GM23338 (cell line): ENCODE data around the gene UTP3. TPM values are rescaled to one million over a fixed set of nuclear protein-coding genes. Genes with fewer than 3 reads are reported as not detected.

Source experiments
- ATAC-seq: fragments of 200-7000 bp; cut with Tn5 transposase; 3 replicates; pipeline ENCODE4 v1.9.1; 2020
- DNase-seq: peaks from one replicate; pipeline ENCODE4 v3.0.0-alpha.2; 2015; ENCODE audit warnings: low spot score
- H2AFZ ChIP-seq: fragments of 200-600 bp; sonication (generic); 2 replicates; pipeline ENCODE4 v1.8.0; 2016; ENCODE audit warnings: antibody characterized with exemption, mild to moderate bottlenecking, moderate library complexity
- H3F3A ChIP-seq: fragments of 200-600 bp; sonication (generic); replicated peaks from 2 replicates; pipeline ENCODE4 v1.8.0; 2017; ENCODE audit warnings: antibody characterized with exemption, mixed run types, low read depth
- H3K27ac ChIP-seq: fragments of 200-600 bp; sonication (generic); 2 replicates; pipeline ENCODE4 v1.6.1; 2016; ENCODE audit warnings: low read depth
- H3K27me3 ChIP-seq: fragments of 200-600 bp; sonication (generic); 2 replicates; pipeline ENCODE4 v1.8.0; 2016; ENCODE audit warnings: mild to moderate bottlenecking, mixed run types, moderate library complexity; ENCODE audit not compliant: insufficient read depth
- H3K36me3 ChIP-seq: fragments of 200-600 bp; sonication (generic); 2 replicates; pipeline ENCODE4 v1.8.0; 2016; ENCODE audit warnings: mild to moderate bottlenecking; ENCODE audit not compliant: insufficient read depth
- H3K4me1 ChIP-seq: fragments of 200-600 bp; sonication (generic); 2 replicates; pipeline ENCODE4 v1.8.0; 2016; ENCODE audit warnings: mild to moderate bottlenecking, moderate library complexity; ENCODE audit not compliant: insufficient read depth
- H3K4me2 ChIP-seq: fragments of 200-600 bp; sonication (generic); 2 replicates; pipeline ENCODE4 v1.7.1; 2017; ENCODE audit warnings: mixed run types
- H3K4me3 ChIP-seq: fragments of 200-600 bp; sonication (generic); 2 replicates; pipeline ENCODE4 v1.6.1; 2016; ENCODE audit warnings: mixed run types
- H3K79me2 ChIP-seq: fragments of 200-600 bp; sonication (generic); replicated peaks from 2 replicates; pipeline ENCODE4 v1.8.0; 2017; ENCODE audit warnings: mild to moderate bottlenecking; ENCODE audit not compliant: insufficient read depth
- H3K9me2 ChIP-seq: fragments of 200-600 bp; sonication (generic); 2 replicates; pipeline ENCODE4 v1.8.0; 2017; ENCODE audit not compliant: insufficient read depth
- H4K20me1 ChIP-seq: fragments of 200-600 bp; sonication (generic); replicated peaks from 2 replicates; pipeline ENCODE4 v1.8.0; 2017; ENCODE audit warnings: mild to moderate bottlenecking; ENCODE audit not compliant: insufficient read depth
- H3K27ac Mint-ChIP-seq: 2 replicates; pipeline ENCODE4 v1.8.0; 2020; ENCODE audit warnings: inconsistent platforms, mild to moderate bottlenecking, moderate library complexity, mixed read lengths
- H3K27me3 Mint-ChIP-seq: 3 replicates; pipeline ENCODE4 v1.8.0; 2022; ENCODE audit warnings: low read depth, mild to moderate bottlenecking, moderate library complexity, mixed read lengths, inconsistent platforms; ENCODE audit not compliant: insufficient read depth, poor library complexity
- H3K36me3 Mint-ChIP-seq: 3 replicates; pipeline ENCODE4 v1.8.0; 2021; ENCODE audit warnings: low read depth, mild to moderate bottlenecking, inconsistent platforms, moderate library complexity, mixed read lengths
- H3K4me1 Mint-ChIP-seq: 3 replicates; pipeline ENCODE4 v1.8.0; 2020; ENCODE audit warnings: mild to moderate bottlenecking, inconsistent platforms, mixed read lengths
- H3K4me3 Mint-ChIP-seq: 3 replicates; pipeline ENCODE4 v1.8.0; 2021; ENCODE audit warnings: moderate library complexity, mild to moderate bottlenecking, inconsistent platforms, mixed read lengths
- H3K9me3 Mint-ChIP-seq: 3 replicates; pipeline ENCODE4 v1.8.0; 2020; ENCODE audit warnings: moderate library complexity, mild to moderate bottlenecking, inconsistent platforms, mixed read lengths
- CREB1 ChIP-seq: fragments of 250-450 bp; sonication (Bioruptor Pico); IDR thresholded peaks from 2 replicates; pipeline ENCODE4 v1.5.0; 2020; ENCODE audit warnings: low read depth, mild to moderate bottlenecking, moderate library complexity
- EZH2 ChIP-seq: fragments of 200-600 bp; sonication (generic); IDR thresholded peaks from one replicate; pipeline ENCODE4 v1.8.0; 2017; ENCODE audit warnings: antibody characterized with exemption, mild to moderate bottlenecking, low read depth; ENCODE audit not compliant: unreplicated experiment
- EZH2phosphoT487 ChIP-seq: fragments of 200-600 bp; sonication (generic); IDR thresholded peaks from one replicate; pipeline ENCODE4 v1.8.1; 2018; ENCODE audit warnings: antibody characterized with exemption; ENCODE audit not compliant: unreplicated experiment
- NANOG ChIP-seq: IDR thresholded peaks from 2 replicates; pipeline ENCODE4 v1.6.1; 2016; ENCODE audit warnings: antibody characterized with exemption, borderline replicate concordance
- POLR2AphosphoS5 ChIP-seq: IDR thresholded peaks from 2 replicates; pipeline ENCODE4 v1.6.1; 2016; ENCODE audit warnings: antibody characterized with exemption, low read depth
- ZNF331 ChIP-seq: fragments of 250-450 bp; sonication (Bioruptor Pico); IDR thresholded peaks from 2 replicates; pipeline ENCODE4 v1.5.0; 2020; ENCODE audit warnings: low read depth, mild to moderate bottlenecking, moderate library complexity
- polyA plus RNA-seq: library from polyadenylated mRNA; unstranded; fragments of >200 nt; fragmentation: Nextera tagmentation; extraction: Ambion mirVana; gene quantifications from 2 replicates; pipeline ENCODE4 v1.2.1, GENCODE V29; 2016
- total RNA-seq: library from RNA; depleted of rRNA; stranded (reverse); fragments of >200 nt; shearing (Covaris generic); gene quantifications from 2 replicates; pipeline ENCODE4 v1.2.3, GENCODE V29; 2014
- TF ChIP-seq, protein P1 (sequence below): IDR thresholded peaks from 2 replicates; pipeline ENCODE4 v1.6.1; 2016; ENCODE audit warnings: antibody characterized with exemption
- TF ChIP-seq, protein P2 (sequence below): IDR thresholded peaks from one replicate; pipeline ENCODE4 v1.6.1; 2018; ENCODE audit warnings: antibody characterized with exemption; ENCODE audit not compliant: unreplicated experiment
- TF ChIP-seq, protein P3 (sequence below): fragments of 250-450 bp; sonication (Bioruptor Pico); IDR thresholded peaks from 2 replicates; pipeline ENCODE4 v1.5.0; 2020; ENCODE audit warnings: mild to moderate bottlenecking, moderate library complexity

Gene UTP3
- total and polyA plus RNA-seq, 2 experiments from 2014 or later: 36.9 to 44.3 TPM

DNA sequence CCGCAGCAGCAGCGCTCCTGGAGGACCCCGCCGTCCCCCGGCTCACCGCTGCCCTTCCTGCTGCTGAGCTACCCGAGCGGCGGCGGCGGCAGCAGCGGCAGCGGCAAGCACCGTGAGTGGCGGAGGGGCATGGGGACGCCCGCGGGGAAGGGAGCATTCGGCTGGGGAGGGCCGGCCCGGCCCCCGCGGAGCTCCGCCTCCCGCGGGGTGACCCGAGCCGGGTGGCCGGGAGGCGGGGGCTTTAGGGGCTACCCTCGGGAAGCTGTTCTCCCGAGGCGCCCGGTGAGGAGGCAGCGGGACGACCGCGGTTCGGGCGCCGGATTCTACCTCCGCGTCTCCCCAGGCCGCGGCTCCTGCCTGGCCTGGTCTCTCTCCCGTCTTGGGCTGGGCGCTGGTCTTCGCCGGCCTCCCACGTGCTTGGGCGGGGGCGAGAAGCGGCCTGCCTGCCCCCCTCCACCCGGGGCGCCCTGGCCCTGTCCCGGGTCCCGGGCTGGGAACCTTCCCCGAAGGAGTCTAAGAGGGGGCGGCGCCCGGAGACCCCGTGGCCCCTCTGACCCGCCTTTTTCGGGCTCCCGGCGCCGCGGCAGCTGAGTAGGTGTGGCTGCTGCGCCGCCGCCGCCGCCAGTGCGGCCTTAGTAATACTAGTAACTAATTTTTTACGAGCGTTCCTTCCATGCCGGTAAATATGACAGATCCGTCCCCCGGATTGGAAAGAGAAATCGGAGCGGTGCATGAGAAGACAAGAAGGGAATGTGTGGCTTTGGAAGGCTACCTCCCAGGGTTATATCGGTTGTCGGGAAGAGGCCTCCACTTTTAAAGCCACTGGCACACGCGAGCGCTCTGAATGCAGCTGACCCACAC lies 17.1 kb downstream of the UTP3 start:
- Mint-ChIP-seq H3K27me3 (peaks cover 6% of the 10 kb centered on the region), H3K9me3 (no peaks in the 10 kb centered on the region; the same call in 2 of the 3 replicates), H3K36me3 (no peaks in the 10 kb centered on the region; the same call in 2 of the 3 replicates), H3K4me3 (peak overlapping the region; percentile 85), H3K4me1 (peaks cover 20% of the 10 kb centered on the region), H3K27ac (no peak overlapping the region)
- DNase-seq (peak; percentile 87), ATAC-seq (peak; percentile 73)
- H2AFZ ChIP-seq: peak overlapping the region; percentile 94; the same call in 1 of the 2 replicates
- H3K27me3 ChIP-seq: peaks cover 26% of the 10 kb centered on the region
- H3F3A ChIP-seq: peaks cover 10% of the 10 kb centered on the region; the same call in 1 of the 2 replicates
- H4K20me1 ChIP-seq: peaks cover 5% of the 10 kb centered on the region
- TF ChIP-seq POLR2AphosphoS5 (peak; percentile 68), NANOG (no peak)
- H3K79me2 ChIP-seq: peaks cover 40% of the 10 kb centered on the region
- no peaks in the 10 kb centered on the region for H3K9me2 ChIP-seq
- H3K4me2 ChIP-seq: peak overlapping the region; percentile 78
- H3K27ac ChIP-seq: no peak overlapping the region
- peaks cover 17% of the 10 kb centered on the region; the same call in 1 of the 2 replicates for H3K4me1 ChIP-seq
- H3K4me3 ChIP-seq: peak overlapping the region; percentile 86
- no peaks in the 10 kb centered on the region for H3K36me3 ChIP-seq

DNA sequence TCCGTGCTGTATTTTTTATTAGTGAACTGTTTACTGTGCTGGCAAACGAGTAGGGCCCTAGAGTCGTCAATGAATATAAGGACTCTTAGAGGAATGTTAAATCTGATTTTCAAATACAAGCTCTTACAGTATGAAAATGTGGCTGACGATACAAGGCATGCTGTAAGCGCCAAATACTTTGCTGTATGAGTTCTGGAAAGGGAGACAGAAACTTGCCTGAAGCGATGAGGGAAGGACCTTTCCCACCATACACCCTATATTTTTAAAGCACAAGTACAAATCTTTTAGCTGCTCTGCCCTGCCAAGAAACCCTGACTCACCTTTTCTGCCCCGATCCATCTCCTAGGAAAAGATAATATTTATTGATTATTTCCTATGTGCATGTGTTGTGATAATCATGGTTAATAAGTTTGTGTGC lies 17.7 kb downstream of the UTP3 start:
- H3K36me3 Mint-ChIP-seq: no peaks in the 10 kb centered on the region; the same call in 2 of the 3 replicates
- no peaks in the 10 kb centered on the region; the same call in 2 of the 3 replicates for H3K9me3 Mint-ChIP-seq
- H3K27ac ChIP-seq: no peak overlapping the region
- DNase-seq (no peak), ATAC-seq (no peak)
- H3K27me3 ChIP-seq: peaks cover 26% of the 10 kb centered on the region
- H3K4me3 Mint-ChIP-seq: peak overlapping the region; percentile 85
- peak overlapping the region; percentile 94; the same call in 1 of the 2 replicates for H2AFZ ChIP-seq
- peaks cover 20% of the 10 kb centered on the region for H3K4me1 Mint-ChIP-seq
- H3K9me2 ChIP-seq: no peaks in the 10 kb centered on the region
- H3K4me1 ChIP-seq: peaks cover 17% of the 10 kb centered on the region; the same call in 1 of the 2 replicates
- peaks cover 44% of the 10 kb centered on the region for H3K79me2 ChIP-seq
- peaks cover 10% of the 10 kb centered on the region; the same call in 1 of the 2 replicates for H3F3A ChIP-seq
- peaks cover 6% of the 10 kb centered on the region for H3K27me3 Mint-ChIP-seq
- H3K4me3 ChIP-seq: peak overlapping the region; percentile 86
- H3K4me2 ChIP-seq: peak overlapping the region; percentile 78
- no peak overlapping the region for H3K27ac Mint-ChIP-seq
- no peaks in the 10 kb centered on the region for H3K36me3 ChIP-seq
- H4K20me1 ChIP-seq: peaks cover 5% of the 10 kb centered on the region
- TF ChIP-seq CREB1 (no peak), ZNF331 (no peak), EZH2phosphoT487 (no peak), POLR2AphosphoS5 (no peak), EZH2 (no peak)
- TF ChIP-seq, protein P1, sequence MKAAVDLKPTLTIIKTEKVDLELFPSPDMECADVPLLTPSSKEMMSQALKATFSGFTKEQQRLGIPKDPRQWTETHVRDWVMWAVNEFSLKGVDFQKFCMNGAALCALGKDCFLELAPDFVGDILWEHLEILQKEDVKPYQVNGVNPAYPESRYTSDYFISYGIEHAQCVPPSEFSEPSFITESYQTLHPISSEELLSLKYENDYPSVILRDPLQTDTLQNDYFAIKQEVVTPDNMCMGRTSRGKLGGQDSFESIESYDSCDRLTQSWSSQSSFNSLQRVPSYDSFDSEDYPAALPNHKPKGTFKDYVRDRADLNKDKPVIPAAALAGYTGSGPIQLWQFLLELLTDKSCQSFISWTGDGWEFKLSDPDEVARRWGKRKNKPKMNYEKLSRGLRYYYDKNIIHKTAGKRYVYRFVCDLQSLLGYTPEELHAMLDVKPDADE: no peak
- TF ChIP-seq, protein P2, sequence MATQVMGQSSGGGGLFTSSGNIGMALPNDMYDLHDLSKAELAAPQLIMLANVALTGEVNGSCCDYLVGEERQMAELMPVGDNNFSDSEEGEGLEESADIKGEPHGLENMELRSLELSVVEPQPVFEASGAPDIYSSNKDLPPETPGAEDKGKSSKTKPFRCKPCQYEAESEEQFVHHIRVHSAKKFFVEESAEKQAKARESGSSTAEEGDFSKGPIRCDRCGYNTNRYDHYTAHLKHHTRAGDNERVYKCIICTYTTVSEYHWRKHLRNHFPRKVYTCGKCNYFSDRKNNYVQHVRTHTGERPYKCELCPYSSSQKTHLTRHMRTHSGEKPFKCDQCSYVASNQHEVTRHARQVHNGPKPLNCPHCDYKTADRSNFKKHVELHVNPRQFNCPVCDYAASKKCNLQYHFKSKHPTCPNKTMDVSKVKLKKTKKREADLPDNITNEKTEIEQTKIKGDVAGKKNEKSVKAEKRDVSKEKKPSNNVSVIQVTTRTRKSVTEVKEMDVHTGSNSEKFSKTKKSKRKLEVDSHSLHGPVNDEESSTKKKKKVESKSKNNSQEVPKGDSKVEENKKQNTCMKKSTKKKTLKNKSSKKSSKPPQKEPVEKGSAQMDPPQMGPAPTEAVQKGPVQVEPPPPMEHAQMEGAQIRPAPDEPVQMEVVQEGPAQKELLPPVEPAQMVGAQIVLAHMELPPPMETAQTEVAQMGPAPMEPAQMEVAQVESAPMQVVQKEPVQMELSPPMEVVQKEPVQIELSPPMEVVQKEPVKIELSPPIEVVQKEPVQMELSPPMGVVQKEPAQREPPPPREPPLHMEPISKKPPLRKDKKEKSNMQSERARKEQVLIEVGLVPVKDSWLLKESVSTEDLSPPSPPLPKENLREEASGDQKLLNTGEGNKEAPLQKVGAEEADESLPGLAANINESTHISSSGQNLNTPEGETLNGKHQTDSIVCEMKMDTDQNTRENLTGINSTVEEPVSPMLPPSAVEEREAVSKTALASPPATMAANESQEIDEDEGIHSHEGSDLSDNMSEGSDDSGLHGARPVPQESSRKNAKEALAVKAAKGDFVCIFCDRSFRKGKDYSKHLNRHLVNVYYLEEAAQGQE: no peak
- TF ChIP-seq, protein P3, sequence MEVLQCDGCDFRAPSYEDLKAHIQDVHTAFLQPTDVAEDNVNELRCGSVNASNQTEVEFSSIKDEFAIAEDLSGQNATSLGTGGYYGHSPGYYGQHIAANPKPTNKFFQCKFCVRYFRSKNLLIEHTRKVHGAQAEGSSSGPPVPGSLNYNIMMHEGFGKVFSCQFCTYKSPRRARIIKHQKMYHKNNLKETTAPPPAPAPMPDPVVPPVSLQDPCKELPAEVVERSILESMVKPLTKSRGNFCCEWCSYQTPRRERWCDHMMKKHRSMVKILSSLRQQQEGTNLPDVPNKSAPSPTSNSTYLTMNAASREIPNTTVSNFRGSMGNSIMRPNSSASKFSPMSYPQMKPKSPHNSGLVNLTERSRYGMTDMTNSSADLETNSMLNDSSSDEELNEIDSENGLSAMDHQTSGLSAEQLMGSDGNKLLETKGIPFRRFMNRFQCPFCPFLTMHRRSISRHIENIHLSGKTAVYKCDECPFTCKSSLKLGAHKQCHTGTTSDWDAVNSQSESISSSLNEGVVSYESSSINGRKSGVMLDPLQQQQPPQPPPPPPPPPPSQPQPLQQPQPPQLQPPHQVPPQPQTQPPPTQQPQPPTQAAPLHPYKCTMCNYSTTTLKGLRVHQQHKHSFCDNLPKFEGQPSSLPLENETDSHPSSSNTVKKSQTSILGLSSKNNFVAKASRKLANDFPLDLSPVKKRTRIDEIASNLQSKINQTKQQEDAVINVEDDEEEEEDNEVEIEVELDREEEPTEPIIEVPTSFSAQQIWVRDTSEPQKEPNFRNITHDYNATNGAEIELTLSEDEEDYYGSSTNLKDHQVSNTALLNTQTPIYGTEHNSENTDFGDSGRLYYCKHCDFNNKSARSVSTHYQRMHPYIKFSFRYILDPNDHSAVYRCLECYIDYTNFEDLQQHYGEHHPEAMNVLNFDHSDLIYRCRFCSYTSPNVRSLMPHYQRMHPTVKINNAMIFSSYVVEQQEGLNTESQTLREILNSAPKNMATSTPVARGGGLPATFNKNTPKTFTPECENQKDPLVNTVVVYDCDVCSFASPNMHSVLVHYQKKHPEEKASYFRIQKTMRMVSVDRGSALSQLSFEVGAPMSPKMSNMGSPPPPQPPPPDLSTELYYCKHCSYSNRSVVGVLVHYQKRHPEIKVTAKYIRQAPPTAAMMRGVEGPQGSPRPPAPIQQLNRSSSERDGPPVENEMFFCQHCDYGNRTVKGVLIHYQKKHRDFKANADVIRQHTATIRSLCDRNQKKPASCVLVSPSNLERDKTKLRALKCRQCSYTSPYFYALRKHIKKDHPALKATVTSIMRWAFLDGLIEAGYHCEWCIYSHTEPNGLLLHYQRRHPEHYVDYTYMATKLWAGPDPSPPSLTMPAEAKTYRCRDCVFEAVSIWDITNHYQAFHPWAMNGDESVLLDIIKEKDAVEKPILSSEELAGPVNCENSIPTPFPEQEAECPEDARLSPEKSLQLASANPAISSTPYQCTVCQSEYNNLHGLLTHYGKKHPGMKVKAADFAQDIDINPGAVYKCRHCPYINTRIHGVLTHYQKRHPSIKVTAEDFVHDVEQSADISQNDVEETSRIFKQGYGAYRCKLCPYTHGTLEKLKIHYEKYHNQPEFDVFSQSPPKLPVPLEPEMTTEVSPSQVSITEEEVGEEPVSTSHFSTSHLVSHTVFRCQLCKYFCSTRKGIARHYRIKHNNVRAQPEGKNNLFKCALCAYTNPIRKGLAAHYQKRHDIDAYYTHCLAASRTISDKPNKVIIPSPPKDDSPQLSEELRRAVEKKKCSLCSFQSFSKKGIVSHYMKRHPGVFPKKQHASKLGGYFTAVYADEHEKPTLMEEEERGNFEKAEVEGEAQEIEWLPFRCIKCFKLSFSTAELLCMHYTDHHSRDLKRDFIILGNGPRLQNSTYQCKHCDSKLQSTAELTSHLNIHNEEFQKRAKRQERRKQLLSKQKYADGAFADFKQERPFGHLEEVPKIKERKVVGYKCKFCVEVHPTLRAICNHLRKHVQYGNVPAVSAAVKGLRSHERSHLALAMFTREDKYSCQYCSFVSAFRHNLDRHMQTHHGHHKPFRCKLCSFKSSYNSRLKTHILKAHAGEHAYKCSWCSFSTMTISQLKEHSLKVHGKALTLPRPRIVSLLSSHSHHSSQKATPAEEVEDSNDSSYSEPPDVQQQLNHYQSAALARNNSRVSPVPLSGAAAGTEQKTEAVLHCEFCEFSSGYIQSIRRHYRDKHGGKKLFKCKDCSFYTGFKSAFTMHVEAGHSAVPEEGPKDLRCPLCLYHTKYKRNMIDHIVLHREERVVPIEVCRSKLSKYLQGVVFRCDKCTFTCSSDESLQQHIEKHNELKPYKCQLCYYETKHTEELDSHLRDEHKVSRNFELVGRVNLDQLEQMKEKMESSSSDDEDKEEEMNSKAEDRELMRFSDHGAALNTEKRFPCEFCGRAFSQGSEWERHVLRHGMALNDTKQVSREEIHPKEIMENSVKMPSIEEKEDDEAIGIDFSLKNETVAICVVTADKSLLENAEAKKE: no peak
